ENCODE measurements around the gene RBM15B.

GRCh38 chr3:51400166-51400565, 9.1 kb downstream of the RBM15B start:
- no peak for TF ChIP-seq POLR2A (IDR thresholded peaks at IDR 0.05)
- TF ChIP-seq, protein P1, sequence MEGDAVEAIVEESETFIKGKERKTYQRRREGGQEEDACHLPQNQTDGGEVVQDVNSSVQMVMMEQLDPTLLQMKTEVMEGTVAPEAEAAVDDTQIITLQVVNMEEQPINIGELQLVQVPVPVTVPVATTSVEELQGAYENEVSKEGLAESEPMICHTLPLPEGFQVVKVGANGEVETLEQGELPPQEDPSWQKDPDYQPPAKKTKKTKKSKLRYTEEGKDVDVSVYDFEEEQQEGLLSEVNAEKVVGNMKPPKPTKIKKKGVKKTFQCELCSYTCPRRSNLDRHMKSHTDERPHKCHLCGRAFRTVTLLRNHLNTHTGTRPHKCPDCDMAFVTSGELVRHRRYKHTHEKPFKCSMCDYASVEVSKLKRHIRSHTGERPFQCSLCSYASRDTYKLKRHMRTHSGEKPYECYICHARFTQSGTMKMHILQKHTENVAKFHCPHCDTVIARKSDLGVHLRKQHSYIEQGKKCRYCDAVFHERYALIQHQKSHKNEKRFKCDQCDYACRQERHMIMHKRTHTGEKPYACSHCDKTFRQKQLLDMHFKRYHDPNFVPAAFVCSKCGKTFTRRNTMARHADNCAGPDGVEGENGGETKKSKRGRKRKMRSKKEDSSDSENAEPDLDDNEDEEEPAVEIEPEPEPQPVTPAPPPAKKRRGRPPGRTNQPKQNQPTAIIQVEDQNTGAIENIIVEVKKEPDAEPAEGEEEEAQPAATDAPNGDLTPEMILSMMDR (IDR thresholded peaks at IDR 0.05): no peak
- no peak for TF ChIP-seq EP300 (IDR thresholded peaks at IDR 0.05; ENCODE audit: low read depth)

All from transverse colon (tissue), 3 donors.